ENCODE measurements around the gene TNFAIP6. TPM values are rescaled to one million over a fixed set of nuclear protein-coding genes. Genes with fewer than 3 reads are reported as not detected.

Gene TNFAIP6
- total RNA-seq, 1 experiment from 2014 or later = not detected

DNA sequence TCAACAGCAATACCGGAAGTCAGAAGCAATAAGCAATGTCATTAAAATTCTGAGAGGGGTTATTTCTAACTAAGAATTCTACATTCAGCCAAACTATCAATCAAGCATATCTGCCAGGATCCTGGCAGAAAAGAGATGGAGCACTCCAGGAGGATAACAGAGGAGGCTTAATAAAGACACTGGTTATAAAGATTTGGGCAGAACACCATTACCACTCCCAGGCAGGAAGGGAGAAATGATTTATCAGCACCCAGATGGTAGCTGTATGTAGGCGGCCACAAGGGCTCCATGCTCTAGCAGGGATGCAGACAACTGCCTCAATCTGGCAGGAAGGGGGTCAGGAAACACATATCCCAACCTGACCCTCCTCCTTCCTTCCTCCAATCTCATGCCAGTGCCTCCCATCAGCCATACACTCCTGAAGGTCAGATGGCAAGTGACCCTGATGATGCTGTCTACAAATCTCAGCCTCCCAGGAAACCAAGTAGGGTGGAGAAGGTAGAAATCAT is 20.5 kb upstream of the TNFAIP6 start:
- H3K27me3 ChIP-seq (ENCODE audit: insufficient read depth, low read length) = no peaks in the 10 kb centered on the region
- no peaks in the 10 kb centered on the region for H3K9me3 ChIP-seq (ENCODE audit: control insufficient read depth in 1 of 2, insufficient read depth in 1 of 2, low read depth in 1 of 2, low read length in 2 of 2)
- ChIA-PET POLR2A (no interaction called here), RAD21 (ENCODE audit: low non-redundant PET in 1 of 2, low total read pairs in 2 of 2, uncharacterized antibody in 2 of 2, unreplicated experiment in 2 of 2) (no interaction called here), CTCF (no interaction called here)
- H3K4me1 ChIP-seq (ENCODE audit: control insufficient read depth in 1 of 2, insufficient read depth in 2 of 2, low read length in 2 of 2) = no peaks in the 10 kb centered on the region
- no peak overlapping the region for H2AFZ ChIP-seq (ENCODE audit: low read depth, low read length, poor library complexity, severe bottlenecking)
- TF ChIP-seq EZH2 (IDR thresholded peaks at IDR 0.05) = no peak
- TF ChIP-seq, protein P1, sequence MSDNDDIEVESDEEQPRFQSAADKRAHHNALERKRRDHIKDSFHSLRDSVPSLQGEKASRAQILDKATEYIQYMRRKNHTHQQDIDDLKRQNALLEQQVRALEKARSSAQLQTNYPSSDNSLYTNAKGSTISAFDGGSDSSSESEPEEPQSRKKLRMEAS (IDR thresholded peaks at IDR 0.05) = no peak
- no peak for TF ChIP-seq POLR2AphosphoS5 (IDR thresholded peaks at IDR 0.05; ENCODE audit: low read depth, low read length)
- no peak for TF ChIP-seq ELF1 (IDR thresholded peaks at IDR 0.05; ENCODE audit: borderline replicate concordance, low read depth)
- no peak for TF ChIP-seq YY1 (IDR thresholded peaks at IDR 0.05; ENCODE audit: extremely low read depth, insufficient replicate concordance, low read depth, low read length)
- no peak for TF ChIP-seq SIN3A (IDR thresholded peaks at IDR 0.05; ENCODE audit: low read depth)
- TF ChIP-seq CEBPB (IDR thresholded peaks at IDR 0.05; ENCODE audit: low read depth) = no peak
- TF ChIP-seq ZFX (IDR thresholded peaks at IDR 0.05) = no peak
- no peak for TF ChIP-seq SRF (IDR thresholded peaks at IDR 0.05; ENCODE audit: low read depth)
- TF ChIP-seq, protein P2, sequence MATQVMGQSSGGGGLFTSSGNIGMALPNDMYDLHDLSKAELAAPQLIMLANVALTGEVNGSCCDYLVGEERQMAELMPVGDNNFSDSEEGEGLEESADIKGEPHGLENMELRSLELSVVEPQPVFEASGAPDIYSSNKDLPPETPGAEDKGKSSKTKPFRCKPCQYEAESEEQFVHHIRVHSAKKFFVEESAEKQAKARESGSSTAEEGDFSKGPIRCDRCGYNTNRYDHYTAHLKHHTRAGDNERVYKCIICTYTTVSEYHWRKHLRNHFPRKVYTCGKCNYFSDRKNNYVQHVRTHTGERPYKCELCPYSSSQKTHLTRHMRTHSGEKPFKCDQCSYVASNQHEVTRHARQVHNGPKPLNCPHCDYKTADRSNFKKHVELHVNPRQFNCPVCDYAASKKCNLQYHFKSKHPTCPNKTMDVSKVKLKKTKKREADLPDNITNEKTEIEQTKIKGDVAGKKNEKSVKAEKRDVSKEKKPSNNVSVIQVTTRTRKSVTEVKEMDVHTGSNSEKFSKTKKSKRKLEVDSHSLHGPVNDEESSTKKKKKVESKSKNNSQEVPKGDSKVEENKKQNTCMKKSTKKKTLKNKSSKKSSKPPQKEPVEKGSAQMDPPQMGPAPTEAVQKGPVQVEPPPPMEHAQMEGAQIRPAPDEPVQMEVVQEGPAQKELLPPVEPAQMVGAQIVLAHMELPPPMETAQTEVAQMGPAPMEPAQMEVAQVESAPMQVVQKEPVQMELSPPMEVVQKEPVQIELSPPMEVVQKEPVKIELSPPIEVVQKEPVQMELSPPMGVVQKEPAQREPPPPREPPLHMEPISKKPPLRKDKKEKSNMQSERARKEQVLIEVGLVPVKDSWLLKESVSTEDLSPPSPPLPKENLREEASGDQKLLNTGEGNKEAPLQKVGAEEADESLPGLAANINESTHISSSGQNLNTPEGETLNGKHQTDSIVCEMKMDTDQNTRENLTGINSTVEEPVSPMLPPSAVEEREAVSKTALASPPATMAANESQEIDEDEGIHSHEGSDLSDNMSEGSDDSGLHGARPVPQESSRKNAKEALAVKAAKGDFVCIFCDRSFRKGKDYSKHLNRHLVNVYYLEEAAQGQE (IDR thresholded peaks at IDR 0.05; ENCODE audit: low read depth) = no peak
- no peak for TF ChIP-seq SP1 (IDR thresholded peaks at IDR 0.05; ENCODE audit: low read depth)
- H3K4me3 ChIP-seq (replicated peaks in 1 of 2; ENCODE audit: low read depth in 1 of 2, low read length in 2 of 2) = no peak overlapping the region
- H3K79me2 ChIP-seq (ENCODE audit: insufficient read depth, low read length) = no peaks in the 10 kb centered on the region
- no peaks in the 10 kb centered on the region for H3K36me3 ChIP-seq (ENCODE audit: control insufficient read depth in 1 of 2, insufficient read depth in 2 of 2, low read length in 2 of 2)
- H4K20me1 ChIP-seq (ENCODE audit: insufficient read depth) = no peaks in the 10 kb centered on the region
- ATAC-seq = no peak
- no peak overlapping the region for H3K27ac ChIP-seq (ENCODE audit: low read depth, low read length)
- BruUV-seq (replicated peaks) = no TSS peak
- H3K4me2 ChIP-seq (ENCODE audit: low read length) = no peak overlapping the region
- no peak overlapping the region for H3K9ac ChIP-seq (ENCODE audit: low read length)
- H3K9me2 ChIP-seq (ENCODE audit: insufficient read depth) = no peaks in the 10 kb centered on the region
- intact Hi-C loops (cut with micrococcal nuclease) = no loop called here
- DNase-seq (ENCODE audit: low read depth, low spot score) = no peak
